PFSK-1 (cell line): Measurements from ENCODE around the gene PTPRN2.

Experiments used
- FOXP2 ChIP-seq: optimal IDR thresholded peaks from 2 replicates; pipeline ENCODE3; 2011; ENCODE audit warnings: borderline replicate concordance, control low read depth, inconsistent platforms; ENCODE audit not compliant: insufficient read depth; ENCODE audit errors: extremely low read length, extremely low read depth
- POLR2AphosphoS5 ChIP-seq: IDR thresholded peaks from 2 replicates; pipeline ENCODE4 v1.6.1; 2012; ENCODE audit warnings: low read depth, mild to moderate bottlenecking, control low read depth, low read length, moderate library complexity
- SIN3A ChIP-seq: IDR thresholded peaks from 2 replicates; pipeline ENCODE4 v1.6.1; 2012; ENCODE audit warnings: mild to moderate bottlenecking, low read length, moderate library complexity, borderline replicate concordance; ENCODE audit not compliant: insufficient read depth
- TAF1 ChIP-seq: IDR thresholded peaks from 2 replicates; pipeline ENCODE4 v1.6.1; 2012; ENCODE audit warnings: low read length, control low read depth, borderline replicate concordance; ENCODE audit not compliant: insufficient read depth
- TF ChIP-seq, protein P1 (sequence below), 2 experiments: IDR thresholded peaks; 2 replicates each; pipeline versions ENCODE4 v1.6.1 to v1.8.0; 2011 to 2012; ENCODE audit warnings: low read depth in 2 of 2, low read length in 2 of 2, control low read depth in 1 of 2, inconsistent platforms in 1 of 2, mild to moderate bottlenecking in 1 of 2, moderate library complexity in 1 of 2; ENCODE audit not compliant: insufficient read depth in 1 of 2

The PTPRN2 gene

GRCh38 chr7:158351051-158351450 lies 236.6 kb downstream of the PTPRN2 start:
- no peak for TF ChIP-seq TAF1
- no peak for TF ChIP-seq SIN3A
- TF ChIP-seq POLR2AphosphoS5 = no peak
- TF ChIP-seq, protein P1, sequence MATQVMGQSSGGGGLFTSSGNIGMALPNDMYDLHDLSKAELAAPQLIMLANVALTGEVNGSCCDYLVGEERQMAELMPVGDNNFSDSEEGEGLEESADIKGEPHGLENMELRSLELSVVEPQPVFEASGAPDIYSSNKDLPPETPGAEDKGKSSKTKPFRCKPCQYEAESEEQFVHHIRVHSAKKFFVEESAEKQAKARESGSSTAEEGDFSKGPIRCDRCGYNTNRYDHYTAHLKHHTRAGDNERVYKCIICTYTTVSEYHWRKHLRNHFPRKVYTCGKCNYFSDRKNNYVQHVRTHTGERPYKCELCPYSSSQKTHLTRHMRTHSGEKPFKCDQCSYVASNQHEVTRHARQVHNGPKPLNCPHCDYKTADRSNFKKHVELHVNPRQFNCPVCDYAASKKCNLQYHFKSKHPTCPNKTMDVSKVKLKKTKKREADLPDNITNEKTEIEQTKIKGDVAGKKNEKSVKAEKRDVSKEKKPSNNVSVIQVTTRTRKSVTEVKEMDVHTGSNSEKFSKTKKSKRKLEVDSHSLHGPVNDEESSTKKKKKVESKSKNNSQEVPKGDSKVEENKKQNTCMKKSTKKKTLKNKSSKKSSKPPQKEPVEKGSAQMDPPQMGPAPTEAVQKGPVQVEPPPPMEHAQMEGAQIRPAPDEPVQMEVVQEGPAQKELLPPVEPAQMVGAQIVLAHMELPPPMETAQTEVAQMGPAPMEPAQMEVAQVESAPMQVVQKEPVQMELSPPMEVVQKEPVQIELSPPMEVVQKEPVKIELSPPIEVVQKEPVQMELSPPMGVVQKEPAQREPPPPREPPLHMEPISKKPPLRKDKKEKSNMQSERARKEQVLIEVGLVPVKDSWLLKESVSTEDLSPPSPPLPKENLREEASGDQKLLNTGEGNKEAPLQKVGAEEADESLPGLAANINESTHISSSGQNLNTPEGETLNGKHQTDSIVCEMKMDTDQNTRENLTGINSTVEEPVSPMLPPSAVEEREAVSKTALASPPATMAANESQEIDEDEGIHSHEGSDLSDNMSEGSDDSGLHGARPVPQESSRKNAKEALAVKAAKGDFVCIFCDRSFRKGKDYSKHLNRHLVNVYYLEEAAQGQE (IDR thresholded peaks at IDR 0.05; ENCODE audit: insufficient read depth in 1 of 2, low read depth in 2 of 2, low read length in 2 of 2) = no peak
- no peak for TF ChIP-seq FOXP2

DNA sequence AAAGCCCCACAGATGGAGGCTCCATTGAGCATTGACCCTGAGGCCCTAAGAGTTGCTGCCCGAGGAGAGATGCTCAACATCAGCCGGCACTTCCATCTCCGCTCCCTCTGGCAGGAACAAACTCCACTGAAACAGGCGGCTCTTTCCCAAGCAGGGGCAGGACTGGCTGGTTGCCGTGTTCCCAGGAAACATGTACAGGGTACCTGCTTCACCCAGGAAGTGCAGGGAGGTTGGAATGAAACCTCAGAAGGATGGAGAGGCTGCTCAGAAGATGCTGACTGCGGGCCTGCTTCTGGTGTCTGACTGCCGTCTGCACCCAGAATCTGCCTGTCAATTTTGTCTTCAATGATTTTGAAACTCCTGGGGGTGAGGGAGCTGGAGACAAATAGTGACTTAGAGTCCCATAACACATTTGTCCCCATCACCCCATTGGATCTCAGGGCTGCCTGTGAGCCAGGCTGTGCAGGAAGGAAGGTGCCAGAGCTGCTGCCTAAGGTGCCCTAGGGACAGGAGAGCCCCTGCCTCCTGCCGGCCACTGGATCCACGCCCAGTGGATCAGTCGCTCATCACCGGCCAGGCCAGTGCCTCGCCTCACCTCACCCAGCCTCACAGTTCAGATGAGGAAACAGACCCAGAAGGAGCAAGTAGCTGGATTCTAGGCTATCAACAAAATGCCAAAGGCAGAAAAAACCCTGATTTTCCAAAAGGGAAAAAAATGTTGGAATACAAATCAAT lies 237.3 kb downstream of the PTPRN2 start:
- TF ChIP-seq POLR2AphosphoS5 (no peak), FOXP2 (no peak), TAF1 (no peak), SIN3A (no peak)
- TF ChIP-seq, protein P1 (IDR thresholded peaks at IDR 0.05; ENCODE audit: insufficient read depth in 1 of 2, low read depth in 2 of 2, low read length in 2 of 2) = no peak

DNA sequence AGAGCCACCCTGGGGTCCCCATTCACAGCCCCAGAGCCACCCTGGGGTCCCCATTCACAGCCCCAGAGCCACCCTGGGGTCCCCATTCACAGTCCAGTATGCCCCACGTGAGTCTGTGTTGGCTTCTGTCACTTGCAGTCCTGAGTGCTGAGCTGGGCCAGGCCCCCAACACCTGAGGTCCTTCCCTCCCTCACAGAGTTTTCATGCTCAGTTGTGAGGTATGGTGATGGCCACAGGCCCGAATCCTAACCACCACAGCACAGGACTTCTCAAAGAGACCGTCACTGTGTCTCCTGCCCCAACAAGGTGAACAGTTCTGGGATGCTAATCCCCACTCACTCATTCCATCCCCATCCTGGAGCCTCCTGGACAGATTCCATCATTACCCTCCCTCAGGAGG lies 239.2 kb downstream of the PTPRN2 start:
- no peak for TF ChIP-seq POLR2AphosphoS5
- no peak for TF ChIP-seq TAF1
- no peak for TF ChIP-seq SIN3A
- TF ChIP-seq, protein P1 (IDR thresholded peaks at IDR 0.05; ENCODE audit: insufficient read depth in 1 of 2, low read depth in 2 of 2, low read length in 2 of 2) = no peak
- no peak for TF ChIP-seq FOXP2

GRCh38 chr7:158345731-158346130 lies 241.9 kb downstream of the PTPRN2 start:
- no peak for TF ChIP-seq FOXP2
- TF ChIP-seq, protein P1 (IDR thresholded peaks at IDR 0.05; ENCODE audit: insufficient read depth in 1 of 2, low read depth in 2 of 2, low read length in 2 of 2) = no peak
- TF ChIP-seq TAF1 = no peak
- TF ChIP-seq POLR2AphosphoS5 = no peak
